Gastroesophageal sphincter (tissue), 3 donors: Measurements from ENCODE around the gene CLDN25.

ENCODE experiments used
- CTCF ChIP-seq, 4 experiments: fragments of 200-600 bp in 2 of 4; fragments of 450-650 bp in 2 of 4; sonication (generic) in 1 of 4; IDR thresholded peaks; one replicate each; pipeline ENCODE4 v1.5.1; 2017 to 2019; ENCODE audit warnings: antibody characterized with exemption in 4 of 4, mild to moderate bottlenecking in 2 of 4, moderate library complexity in 2 of 4
- POLR2AphosphoS5 ChIP-seq: sonication (generic); formaldehyde crosslinking; IDR thresholded peaks from one replicate; pipeline ENCODE4 v1.6.1; 2017; ENCODE audit warnings: antibody characterized with exemption

DNA sequence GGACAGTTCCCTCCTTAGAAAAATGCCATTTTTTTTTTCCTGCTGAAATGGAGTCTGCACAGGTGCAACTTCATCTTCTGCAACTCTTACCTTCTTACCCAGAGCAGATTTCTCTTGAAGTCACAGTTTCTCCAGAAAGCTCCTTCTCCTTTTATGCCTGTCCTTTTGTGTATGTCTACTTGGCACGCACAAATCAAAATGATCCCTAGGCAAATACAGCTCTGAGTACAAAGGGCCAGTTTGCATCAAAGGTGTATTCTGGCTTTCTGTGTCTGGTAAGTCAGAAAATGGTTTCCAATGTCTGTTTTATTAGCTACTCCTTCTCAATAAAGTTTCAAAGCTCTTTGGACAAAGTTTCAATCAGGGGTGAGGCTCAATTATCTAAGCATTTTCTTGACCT lies 2.5 kb downstream of the CLDN25 start:
- no peak for TF ChIP-seq POLR2AphosphoS5
- no peak for TF ChIP-seq CTCF (IDR thresholded peaks at IDR 0.05)
